ENCODE results near the gene SCUBE1.

DNA sequence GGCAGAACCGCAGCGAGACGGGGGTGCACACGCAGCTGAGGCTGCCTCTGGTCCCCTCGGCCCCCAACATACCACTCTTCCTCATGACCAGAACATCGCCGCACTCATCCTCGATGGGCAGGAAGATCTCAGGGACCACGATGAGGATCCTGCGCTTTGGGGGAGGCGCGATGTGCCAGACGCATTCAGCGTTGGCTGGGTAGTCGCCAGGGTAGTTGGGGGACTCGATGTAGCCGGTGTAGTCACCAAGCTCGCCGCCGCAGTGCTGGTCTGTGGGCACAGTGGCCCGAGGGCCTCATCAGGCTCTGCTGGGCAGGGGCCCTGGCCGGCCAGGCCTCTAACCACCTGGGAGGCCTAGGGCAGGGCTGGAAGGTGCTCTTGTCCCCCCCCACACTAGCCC is 133.2 kb downstream of the SCUBE1 start:
- TF ChIP-seq, protein P1, sequence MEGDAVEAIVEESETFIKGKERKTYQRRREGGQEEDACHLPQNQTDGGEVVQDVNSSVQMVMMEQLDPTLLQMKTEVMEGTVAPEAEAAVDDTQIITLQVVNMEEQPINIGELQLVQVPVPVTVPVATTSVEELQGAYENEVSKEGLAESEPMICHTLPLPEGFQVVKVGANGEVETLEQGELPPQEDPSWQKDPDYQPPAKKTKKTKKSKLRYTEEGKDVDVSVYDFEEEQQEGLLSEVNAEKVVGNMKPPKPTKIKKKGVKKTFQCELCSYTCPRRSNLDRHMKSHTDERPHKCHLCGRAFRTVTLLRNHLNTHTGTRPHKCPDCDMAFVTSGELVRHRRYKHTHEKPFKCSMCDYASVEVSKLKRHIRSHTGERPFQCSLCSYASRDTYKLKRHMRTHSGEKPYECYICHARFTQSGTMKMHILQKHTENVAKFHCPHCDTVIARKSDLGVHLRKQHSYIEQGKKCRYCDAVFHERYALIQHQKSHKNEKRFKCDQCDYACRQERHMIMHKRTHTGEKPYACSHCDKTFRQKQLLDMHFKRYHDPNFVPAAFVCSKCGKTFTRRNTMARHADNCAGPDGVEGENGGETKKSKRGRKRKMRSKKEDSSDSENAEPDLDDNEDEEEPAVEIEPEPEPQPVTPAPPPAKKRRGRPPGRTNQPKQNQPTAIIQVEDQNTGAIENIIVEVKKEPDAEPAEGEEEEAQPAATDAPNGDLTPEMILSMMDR (conservative IDR thresholded peaks at IDR 0.05; ENCODE audit: low read depth in 2 of 2): no peak
- TF ChIP-seq POLR2AphosphoS5 (IDR thresholded peaks at IDR 0.05; ENCODE audit: low read depth) (no peak), EZH2 (IDR thresholded peaks at IDR 0.05; ENCODE audit: low read depth, unreplicated experiment) (no peak), JUNB (IDR thresholded peaks at IDR 0.05; ENCODE audit: unreplicated experiment) (no peak)
